ENCODE data around the gene ST6GAL1. TPM values are rescaled to one million over a fixed set of nuclear protein-coding genes. Genes with fewer than 3 reads are reported as not detected.

ST6GAL1 gene
- total and polyA plus RNA-seq, 2 of the 13 experiments (the other 11 are each of a cell fraction or from before 2014, with no cell fraction given), result 79.9 to 164 TPM

DNA sequence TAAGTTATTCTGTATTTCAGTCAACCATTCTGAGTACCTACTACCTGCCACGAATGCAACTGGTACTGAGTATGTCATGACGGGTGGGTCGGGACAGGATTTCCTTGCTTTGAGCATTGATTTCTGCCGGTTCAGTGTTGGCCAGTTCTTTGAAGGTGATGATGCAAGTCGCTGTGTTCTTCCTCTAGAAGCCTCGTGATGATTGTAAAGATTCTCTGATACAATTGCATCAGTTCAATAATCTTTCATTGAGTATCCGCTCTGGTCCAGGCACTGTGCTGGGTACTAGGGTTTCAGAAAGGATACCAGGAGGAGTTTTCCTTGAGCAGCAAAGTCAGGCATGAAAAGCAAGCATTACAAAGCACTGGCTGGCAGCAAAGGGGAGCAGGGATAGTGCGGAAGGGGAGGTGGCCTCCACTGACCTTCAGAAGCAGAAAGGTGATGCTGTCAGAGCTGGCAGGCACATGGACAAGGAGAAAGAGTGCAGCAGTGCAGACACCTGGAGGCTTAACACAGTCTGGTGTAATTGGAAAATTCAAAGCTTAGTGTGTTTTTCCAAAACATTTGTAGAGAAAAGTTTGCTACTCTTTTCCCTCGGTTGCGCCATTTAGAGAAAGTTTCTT, 108.9 kb downstream of the ST6GAL1 start (continued):
- TF ChIP-seq ZNF3 (CRISPR knock-in tag; IDR thresholded peaks at IDR 0.05) (0 out of 2 replicates have a peak, but pooled peaks have one; percentile 30), ZNF547 (CRISPR knock-in tag; IDR thresholded peaks at IDR 0.05) (no peak), USF2 (IDR thresholded peaks at IDR 0.05; ENCODE audit: low read depth, low read length) (no peak), USF2 (CRISPR knock-in tag; IDR thresholded peaks at IDR 0.05; ENCODE audit: borderline replicate concordance) (0 out of 2 replicates have a peak, but pooled peaks have one; percentile 15), SOX6 (IDR thresholded peaks at IDR 0.05) (no peak), SOX6 (CRISPR knock-in tag; IDR thresholded peaks at IDR 0.05) (peak; percentile 16; the same call in 1 of the 2 replicates), ZNF263 (CRISPR knock-in tag; IDR thresholded peaks at IDR 0.05) (peak; percentile 12; the same call in 1 of the 2 replicates), ZNF780A (CRISPR knock-in tag; IDR thresholded peaks at IDR 0.05) (0 out of 2 replicates have a peak, but pooled peaks have one; percentile 70), RORA (CRISPR knock-in tag; IDR thresholded peaks at IDR 0.05) (no peak), NBN (conservative IDR thresholded peaks at IDR 0.05) (no peak), NR3C1 (CRISPR knock-in tag; IDR thresholded peaks at IDR 0.05) (no peak), REL (CRISPR knock-in tag; conservative IDR thresholded peaks at IDR 0.05) (0 out of 2 replicates have a peak, but pooled peaks have one; percentile 39), WIZ (CRISPR knock-in tag; IDR thresholded peaks at IDR 0.05) (no peak), ELF1 (CRISPR knock-in tag; IDR thresholded peaks at IDR 0.05) (peak; percentile 65; the same call in 1 of the 2 replicates), ZNF569 (CRISPR knock-in tag; IDR thresholded peaks at IDR 0.05; ENCODE audit: borderline replicate concordance) (no peak), RXRA (CRISPR knock-in tag; IDR thresholded peaks at IDR 0.05) (peak; percentile 66; the same call in 1 of the 2 replicates), ZNF709 (CRISPR knock-in tag; IDR thresholded peaks at IDR 0.05) (peak; percentile 21; the same call in 1 of the 2 replicates), ZNF674 (CRISPR knock-in tag; IDR thresholded peaks at IDR 0.05; ENCODE audit: low read depth) (0 out of 2 replicates have a peak, but pooled peaks have one; percentile 24), ASH2L (IDR thresholded peaks at IDR 0.05; ENCODE audit: insufficient read length, low read depth, low read length) (no peak), CCAR2 (optimal IDR thresholded peaks at IDR 0.05; ENCODE audit: low read depth, low read length) (no peak), TRIM24 (CRISPR knock-in tag; IDR thresholded peaks at IDR 0.05) (no peak), ARNT (IDR thresholded peaks at IDR 0.05) (no peak), FIP1L1 (IDR thresholded peaks at IDR 0.05; ENCODE audit: borderline replicate concordance, insufficient read depth, low read depth, low read length) (no peak), ONECUT2 (CRISPR knock-in tag; IDR thresholded peaks at IDR 0.05) (peak; percentile 67; the same call in 1 of the 2 replicates)
- TF ChIP-seq, protein P1, sequence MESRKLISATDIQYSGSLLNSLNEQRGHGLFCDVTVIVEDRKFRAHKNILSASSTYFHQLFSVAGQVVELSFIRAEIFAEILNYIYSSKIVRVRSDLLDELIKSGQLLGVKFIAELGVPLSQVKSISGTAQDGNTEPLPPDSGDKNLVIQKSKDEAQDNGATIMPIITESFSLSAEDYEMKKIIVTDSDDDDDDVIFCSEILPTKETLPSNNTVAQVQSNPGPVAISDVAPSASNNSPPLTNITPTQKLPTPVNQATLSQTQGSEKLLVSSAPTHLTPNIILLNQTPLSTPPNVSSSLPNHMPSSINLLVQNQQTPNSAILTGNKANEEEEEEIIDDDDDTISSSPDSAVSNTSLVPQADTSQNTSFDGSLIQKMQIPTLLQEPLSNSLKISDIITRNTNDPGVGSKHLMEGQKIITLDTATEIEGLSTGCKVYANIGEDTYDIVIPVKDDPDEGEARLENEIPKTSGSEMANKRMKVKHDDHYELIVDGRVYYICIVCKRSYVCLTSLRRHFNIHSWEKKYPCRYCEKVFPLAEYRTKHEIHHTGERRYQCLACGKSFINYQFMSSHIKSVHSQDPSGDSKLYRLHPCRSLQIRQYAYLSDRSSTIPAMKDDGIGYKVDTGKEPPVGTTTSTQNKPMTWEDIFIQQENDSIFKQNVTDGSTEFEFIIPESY (CRISPR knock-in tag; IDR thresholded peaks at IDR 0.05), result no peak
- TF ChIP-seq, protein P2, sequence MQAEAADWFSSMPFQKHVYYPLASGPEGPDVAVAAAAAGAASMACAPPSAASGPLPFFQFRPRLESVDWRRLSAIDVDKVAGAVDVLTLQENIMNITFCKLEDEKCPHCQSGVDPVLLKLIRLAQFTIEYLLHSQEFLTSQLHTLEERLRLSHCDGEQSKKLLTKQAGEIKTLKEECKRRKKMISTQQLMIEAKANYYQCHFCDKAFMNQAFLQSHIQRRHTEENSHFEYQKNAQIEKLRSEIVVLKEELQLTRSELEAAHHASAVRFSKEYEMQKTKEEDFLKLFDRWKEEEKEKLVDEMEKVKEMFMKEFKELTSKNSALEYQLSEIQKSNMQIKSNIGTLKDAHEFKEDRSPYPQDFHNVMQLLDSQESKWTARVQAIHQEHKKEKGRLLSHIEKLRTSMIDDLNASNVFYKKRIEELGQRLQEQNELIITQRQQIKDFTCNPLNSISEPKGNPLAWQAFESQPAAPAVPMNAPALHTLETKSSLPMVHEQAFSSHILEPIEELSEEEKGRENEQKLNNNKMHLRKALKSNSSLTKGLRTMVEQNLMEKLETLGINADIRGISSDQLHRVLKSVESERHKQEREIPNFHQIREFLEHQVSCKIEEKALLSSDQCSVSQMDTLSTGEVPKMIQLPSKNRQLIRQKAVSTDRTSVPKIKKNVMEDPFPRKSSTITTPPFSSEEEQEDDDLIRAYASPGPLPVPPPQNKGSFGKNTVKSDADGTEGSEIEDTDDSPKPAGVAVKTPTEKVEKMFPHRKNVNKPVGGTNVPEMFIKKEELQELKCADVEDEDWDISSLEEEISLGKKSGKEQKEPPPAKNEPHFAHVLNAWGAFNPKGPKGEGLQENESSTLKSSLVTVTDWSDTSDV (CRISPR knock-in tag; IDR thresholded peaks at IDR 0.05), result no peak

Data from HepG2 (cell line).